Activated T-helper 1 cell treated with anti-CD3 and anti-CD28 coated beads, Interleukin-12 subunit alpha, Interleukin-12 subunit beta, Interleukin-2, Interleukin-4 antibody, amounts not matched to agents 30 ng/mL and 10 ng/mL and 1 ng/mL, durations not matched to agents 14 hours and 24 hours and 36 hours (primary cell): Measurements from ENCODE around the gene EMP1. TPM values are rescaled to one million over a fixed set of nuclear protein-coding genes. Genes with fewer than 3 reads are reported as not detected.

Experiments used
- DNase-seq: peaks from one replicate; pipeline ENCODE4 v3.0.0; 2021; ENCODE audit warnings: low spot score
- H3K27ac Mint-ChIP-seq: one replicate; pipeline ENCODE4 v1.8.0; 2021; ENCODE audit warnings: mild to moderate bottlenecking, mixed read lengths
- H3K27me3 Mint-ChIP-seq: one replicate; pipeline ENCODE4 v1.8.0; 2022; ENCODE audit warnings: mild to moderate bottlenecking, moderate library complexity, mixed read lengths; ENCODE audit not compliant: insufficient read depth
- H3K36me3 Mint-ChIP-seq: one replicate; pipeline ENCODE4 v1.8.0; 2021; ENCODE audit warnings: low read depth, mixed read lengths
- H3K4me1 Mint-ChIP-seq: one replicate; pipeline ENCODE4 v1.8.0; 2021; ENCODE audit warnings: low read depth, mixed read lengths
- H3K4me3 Mint-ChIP-seq: one replicate; pipeline ENCODE4 v1.8.0; 2021; ENCODE audit warnings: mild to moderate bottlenecking, moderate library complexity, mixed read lengths
- H3K9me3 Mint-ChIP-seq: one replicate; pipeline ENCODE4 v1.8.0; 2021; ENCODE audit warnings: mixed read lengths
- intact Hi-C: fragments of 100-400 bp; cut with micrococcal nuclease; formaldehyde crosslinking; loops from one replicate; pipeline ENCODE4 v1.15.1; 2024
- total RNA-seq: library from RNA; stranded (reverse); gene quantifications from 2 replicates; pipeline ENCODE4 v1.2.3, GENCODE V29; 2022

Gene EMP1
- 29.6 and 33.6 TPM in 2 replicates for total RNA-seq

- Mint-ChIP-seq H3K27me3 (peaks cover 19% of the 10 kb centered on the region), H3K4me3 (peak within 1 kb of the TSS; percentile 79), H3K27ac (peak within 1 kb of the TSS; percentile 81), H3K36me3 (no peaks in the 10 kb centered on the region), H3K9me3 (no peaks in the 10 kb centered on the region), H3K4me1 (peaks cover 30% of the 10 kb centered on the region)
- peak; percentile 65 for DNase-seq
- intact Hi-C loops, result loop anchor here (1.0 to 5.0 kb wide), 11 partner anchors 10 to 472 kb away; partner anchors contain the start of gene HEBP1
Observed at GRCh38 chr12:13196130-13196921, at the start of gene EMP1. TSS of gene EMP1 (plus strand) at chr12:13196726. CDS start at chr12:13211511, 14,785 bp downstream.

GRCh38 chr12:13147688-13148484 is 48.6 kb upstream of the EMP1 start:
- no peak for DNase-seq
- intact Hi-C loops, result no loop called here
- Mint-ChIP-seq H3K4me3 (no peak overlapping the region), H3K27me3 (peaks cover 5% of the 10 kb centered on the region), H3K36me3 (no peaks in the 10 kb centered on the region), H3K9me3 (no peaks in the 10 kb centered on the region), H3K27ac (no peak overlapping the region), H3K4me1 (peaks cover 13% of the 10 kb centered on the region)

- DNase-seq, result no peak
Observed at GRCh38 chr12:13148485-13148847, 48.1 kb upstream of the EMP1 start.

GRCh38 chr12:13149411-13149810 is 47.1 kb upstream of the EMP1 start:
- H3K27ac Mint-ChIP-seq, result no peak overlapping the region
- no peaks in the 10 kb centered on the region for H3K9me3 Mint-ChIP-seq
- peaks cover 5% of the 10 kb centered on the region for H3K27me3 Mint-ChIP-seq
- H3K4me1 Mint-ChIP-seq, result peaks cover 6% of the 10 kb centered on the region
- H3K36me3 Mint-ChIP-seq, result no peaks in the 10 kb centered on the region
- intact Hi-C loops, result no loop called here
- DNase-seq, result no peak
- no peak overlapping the region for H3K4me3 Mint-ChIP-seq

More at GRCh38 chr12:13148485-13148847, 48.1 kb upstream of the EMP1 start:
- peaks cover 13% of the 10 kb centered on the region for H3K4me1 Mint-ChIP-seq
- H3K9me3 Mint-ChIP-seq, result no peaks in the 10 kb centered on the region
- H3K27ac Mint-ChIP-seq, result no peak overlapping the region
- H3K4me3 Mint-ChIP-seq, result no peak overlapping the region
- peaks cover 5% of the 10 kb centered on the region for H3K27me3 Mint-ChIP-seq
- H3K36me3 Mint-ChIP-seq, result no peaks in the 10 kb centered on the region
- intact Hi-C loops, result no loop called here

GRCh38 chr12:13152281-13152680 is 44.2 kb upstream of the EMP1 start:
- Mint-ChIP-seq H3K4me1 (no peaks in the 10 kb centered on the region), H3K27me3 (peaks cover 10% of the 10 kb centered on the region), H3K27ac (no peak overlapping the region), H3K9me3 (no peaks in the 10 kb centered on the region), H3K36me3 (no peaks in the 10 kb centered on the region), H3K4me3 (no peak overlapping the region)
- DNase-seq, result no peak
- intact Hi-C loops, result no loop called here

GRCh38 chr12:13152756-13153155 is 43.8 kb upstream of the EMP1 start:
- H3K4me1 Mint-ChIP-seq, result no peaks in the 10 kb centered on the region
- peaks cover 12% of the 10 kb centered on the region for H3K27me3 Mint-ChIP-seq
- no peaks in the 10 kb centered on the region for H3K36me3 Mint-ChIP-seq
- intact Hi-C loops, result no loop called here
- no peak for DNase-seq
- H3K9me3 Mint-ChIP-seq, result no peaks in the 10 kb centered on the region
- H3K4me3 Mint-ChIP-seq, result no peak overlapping the region
- H3K27ac Mint-ChIP-seq, result no peak overlapping the region

GRCh38 chr12:13153180-13153579 is 43.3 kb upstream of the EMP1 start:
- H3K9me3 Mint-ChIP-seq, result no peaks in the 10 kb centered on the region
- H3K36me3 Mint-ChIP-seq, result no peaks in the 10 kb centered on the region
- no peak overlapping the region for H3K4me3 Mint-ChIP-seq
- DNase-seq, result no peak
- intact Hi-C loops, result no loop called here
- H3K27me3 Mint-ChIP-seq, result peaks cover 15% of the 10 kb centered on the region
- H3K27ac Mint-ChIP-seq, result no peak overlapping the region
- no peaks in the 10 kb centered on the region for H3K4me1 Mint-ChIP-seq

GRCh38 chr12:13154027-13154538 is 42.4 kb upstream of the EMP1 start:
- no peak for DNase-seq
- H3K9me3 Mint-ChIP-seq, result no peaks in the 10 kb centered on the region
- intact Hi-C loops, result no loop called here
- no peak overlapping the region for H3K27ac Mint-ChIP-seq
- no peaks in the 10 kb centered on the region for H3K4me1 Mint-ChIP-seq
- no peak overlapping the region for H3K4me3 Mint-ChIP-seq
- H3K36me3 Mint-ChIP-seq, result no peaks in the 10 kb centered on the region
- H3K27me3 Mint-ChIP-seq, result peaks cover 12% of the 10 kb centered on the region

- no peak overlapping the region for H3K4me3 Mint-ChIP-seq
- H3K27me3 Mint-ChIP-seq, result peaks cover 12% of the 10 kb centered on the region
- no peaks in the 10 kb centered on the region for H3K4me1 Mint-ChIP-seq
- no peaks in the 10 kb centered on the region for H3K36me3 Mint-ChIP-seq
- DNase-seq, result no peak
- H3K9me3 Mint-ChIP-seq, result no peaks in the 10 kb centered on the region
- intact Hi-C loops, result no loop called here
- H3K27ac Mint-ChIP-seq, result no peak overlapping the region
Observed at GRCh38 chr12:13154831-13155230, 41.7 kb upstream of the EMP1 start.

GRCh38 chr12:13156277-13156676 is 40.2 kb upstream of the EMP1 start:
- Mint-ChIP-seq H3K36me3 (no peaks in the 10 kb centered on the region), H3K4me1 (no peaks in the 10 kb centered on the region), H3K4me3 (no peak overlapping the region), H3K9me3 (no peaks in the 10 kb centered on the region), H3K27me3 (peaks cover 10% of the 10 kb centered on the region), H3K27ac (no peak overlapping the region)
- no peak for DNase-seq
- intact Hi-C loops, result no loop called here

- H3K36me3 Mint-ChIP-seq, result no peaks in the 10 kb centered on the region
- H3K4me3 Mint-ChIP-seq, result no peak overlapping the region
- H3K27me3 Mint-ChIP-seq, result peaks cover 6% of the 10 kb centered on the region
- DNase-seq, result no peak
- intact Hi-C loops, result no loop called here
- no peaks in the 10 kb centered on the region for H3K9me3 Mint-ChIP-seq
- H3K27ac Mint-ChIP-seq, result no peak overlapping the region
- peaks cover 16% of the 10 kb centered on the region for H3K4me1 Mint-ChIP-seq
Observed at GRCh38 chr12:13161172-13161571, 35.4 kb upstream of the EMP1 start.

GRCh38 chr12:13162904-13163303 is 33.6 kb upstream of the EMP1 start:
- Mint-ChIP-seq H3K4me1 (peaks cover 19% of the 10 kb centered on the region), H3K4me3 (no peak overlapping the region), H3K27ac (no peak overlapping the region), H3K9me3 (peaks cover 3% of the 10 kb centered on the region), H3K27me3 (peaks cover 2% of the 10 kb centered on the region), H3K36me3 (no peaks in the 10 kb centered on the region)
- no peak for DNase-seq
- intact Hi-C loops, result no loop called here
